ENCODE data around the gene NFATC1. TPM values are rescaled to one million over a fixed set of nuclear protein-coding genes. Genes with fewer than 3 reads are reported as not detected.

Gene NFATC1
- polyA plus RNA-seq, 1 donor from 2014 or later, result 0.37 TPM

DNA sequence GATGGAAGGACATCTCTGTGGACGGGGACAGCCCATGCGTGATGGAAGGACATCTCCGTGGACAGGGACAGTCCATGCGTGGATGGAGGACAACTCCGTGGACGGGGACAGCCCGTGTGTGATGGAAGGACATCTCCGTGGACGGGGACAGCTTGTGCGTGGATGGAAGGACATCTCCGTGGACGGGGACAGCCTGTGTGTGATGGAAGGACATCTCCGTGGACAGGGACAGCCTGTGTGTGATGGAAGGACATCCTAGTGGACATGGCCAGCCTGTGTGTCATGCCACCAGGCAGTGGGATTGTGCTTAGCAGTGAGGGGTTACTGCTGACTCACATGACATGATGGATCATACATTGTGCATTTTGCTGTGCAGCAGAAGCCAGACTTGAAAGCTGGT lies 30.0 kb upstream of the NFATC1 start:
- Histone ChIP-seq H2AFZ (ENCODE audit: low read depth, low read length) (no peak overlapping the region), H3K27me3 (ENCODE audit: insufficient read depth, low read depth, low read length) (no peaks in the 10 kb centered on the region), H3K9me3 (ENCODE audit: low read length) (no peaks in the 10 kb centered on the region), H4K20me1 (ENCODE audit: insufficient read depth) (no peaks in the 10 kb centered on the region), H3K79me2 (replicated peaks; ENCODE audit: insufficient read depth, low read length) (no peaks in the 10 kb centered on the region), H3F3A (ENCODE audit: insufficient read depth, low read length, poor library complexity, severe bottlenecking) (no peaks in the 10 kb centered on the region), H3K4me2 (ENCODE audit: low read length) (no peak overlapping the region), H3K36me3 (ENCODE audit: insufficient read depth, low read length) (peaks cover 11% of the 10 kb centered on the region), H3K9ac (ENCODE audit: low read length) (no peak overlapping the region), H3K27ac (ENCODE audit: low read length) (no peak overlapping the region), H3K4me3 (ENCODE audit: low read length) (no peak overlapping the region), H3K9me2 (ENCODE audit: insufficient read depth, low read length) (no peaks in the 10 kb centered on the region)
- no peak for TF ChIP-seq SMC3 (conservative IDR thresholded peaks at IDR 0.05; ENCODE audit: poor library complexity)
- no peak for TF ChIP-seq MXI1 (conservative IDR thresholded peaks at IDR 0.05; ENCODE audit: poor library complexity, severe bottlenecking)
- no peak for TF ChIP-seq EZH2 (IDR thresholded peaks at IDR 0.05; ENCODE audit: borderline replicate concordance, insufficient read depth, low read length, poor library complexity, severe bottlenecking)
- TF ChIP-seq TAF1 (IDR thresholded peaks at IDR 0.05; ENCODE audit: low read depth), result no peak
- TF ChIP-seq, protein P1, sequence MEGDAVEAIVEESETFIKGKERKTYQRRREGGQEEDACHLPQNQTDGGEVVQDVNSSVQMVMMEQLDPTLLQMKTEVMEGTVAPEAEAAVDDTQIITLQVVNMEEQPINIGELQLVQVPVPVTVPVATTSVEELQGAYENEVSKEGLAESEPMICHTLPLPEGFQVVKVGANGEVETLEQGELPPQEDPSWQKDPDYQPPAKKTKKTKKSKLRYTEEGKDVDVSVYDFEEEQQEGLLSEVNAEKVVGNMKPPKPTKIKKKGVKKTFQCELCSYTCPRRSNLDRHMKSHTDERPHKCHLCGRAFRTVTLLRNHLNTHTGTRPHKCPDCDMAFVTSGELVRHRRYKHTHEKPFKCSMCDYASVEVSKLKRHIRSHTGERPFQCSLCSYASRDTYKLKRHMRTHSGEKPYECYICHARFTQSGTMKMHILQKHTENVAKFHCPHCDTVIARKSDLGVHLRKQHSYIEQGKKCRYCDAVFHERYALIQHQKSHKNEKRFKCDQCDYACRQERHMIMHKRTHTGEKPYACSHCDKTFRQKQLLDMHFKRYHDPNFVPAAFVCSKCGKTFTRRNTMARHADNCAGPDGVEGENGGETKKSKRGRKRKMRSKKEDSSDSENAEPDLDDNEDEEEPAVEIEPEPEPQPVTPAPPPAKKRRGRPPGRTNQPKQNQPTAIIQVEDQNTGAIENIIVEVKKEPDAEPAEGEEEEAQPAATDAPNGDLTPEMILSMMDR (IDR thresholded peaks at IDR 0.05; ENCODE audit: poor library complexity, severe bottlenecking), result no peak
- TF ChIP-seq EP300 (conservative IDR thresholded peaks at IDR 0.05; ENCODE audit: poor library complexity, severe bottlenecking), result no peak
- TF ChIP-seq, protein P2, sequence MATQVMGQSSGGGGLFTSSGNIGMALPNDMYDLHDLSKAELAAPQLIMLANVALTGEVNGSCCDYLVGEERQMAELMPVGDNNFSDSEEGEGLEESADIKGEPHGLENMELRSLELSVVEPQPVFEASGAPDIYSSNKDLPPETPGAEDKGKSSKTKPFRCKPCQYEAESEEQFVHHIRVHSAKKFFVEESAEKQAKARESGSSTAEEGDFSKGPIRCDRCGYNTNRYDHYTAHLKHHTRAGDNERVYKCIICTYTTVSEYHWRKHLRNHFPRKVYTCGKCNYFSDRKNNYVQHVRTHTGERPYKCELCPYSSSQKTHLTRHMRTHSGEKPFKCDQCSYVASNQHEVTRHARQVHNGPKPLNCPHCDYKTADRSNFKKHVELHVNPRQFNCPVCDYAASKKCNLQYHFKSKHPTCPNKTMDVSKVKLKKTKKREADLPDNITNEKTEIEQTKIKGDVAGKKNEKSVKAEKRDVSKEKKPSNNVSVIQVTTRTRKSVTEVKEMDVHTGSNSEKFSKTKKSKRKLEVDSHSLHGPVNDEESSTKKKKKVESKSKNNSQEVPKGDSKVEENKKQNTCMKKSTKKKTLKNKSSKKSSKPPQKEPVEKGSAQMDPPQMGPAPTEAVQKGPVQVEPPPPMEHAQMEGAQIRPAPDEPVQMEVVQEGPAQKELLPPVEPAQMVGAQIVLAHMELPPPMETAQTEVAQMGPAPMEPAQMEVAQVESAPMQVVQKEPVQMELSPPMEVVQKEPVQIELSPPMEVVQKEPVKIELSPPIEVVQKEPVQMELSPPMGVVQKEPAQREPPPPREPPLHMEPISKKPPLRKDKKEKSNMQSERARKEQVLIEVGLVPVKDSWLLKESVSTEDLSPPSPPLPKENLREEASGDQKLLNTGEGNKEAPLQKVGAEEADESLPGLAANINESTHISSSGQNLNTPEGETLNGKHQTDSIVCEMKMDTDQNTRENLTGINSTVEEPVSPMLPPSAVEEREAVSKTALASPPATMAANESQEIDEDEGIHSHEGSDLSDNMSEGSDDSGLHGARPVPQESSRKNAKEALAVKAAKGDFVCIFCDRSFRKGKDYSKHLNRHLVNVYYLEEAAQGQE (IDR thresholded peaks at IDR 0.05; ENCODE audit: borderline replicate concordance), result no peak
- TF ChIP-seq RAD21 (conservative IDR thresholded peaks at IDR 0.05), result no peak
- no peak for TF ChIP-seq POLR2AphosphoS5 (IDR thresholded peaks at IDR 0.05)

- no peak overlapping the region for H3K9ac ChIP-seq (ENCODE audit: low read length)
- H3K4me2 ChIP-seq (ENCODE audit: low read length), result no peak overlapping the region
These were observed 29.3 kb upstream of the NFATC1 start for GRCh38 chr18:79366177-79367094.

More at GRCh38 chr18:79366177-79367094, 29.3 kb upstream of the NFATC1 start:
- Histone ChIP-seq H2AFZ (ENCODE audit: low read depth, low read length) (no peak overlapping the region), H3F3A (ENCODE audit: insufficient read depth, low read length, poor library complexity, severe bottlenecking) (no peaks in the 10 kb centered on the region), H3K27me3 (ENCODE audit: insufficient read depth, low read depth, low read length) (no peaks in the 10 kb centered on the region), H3K27ac (ENCODE audit: low read length) (no peak overlapping the region), H3K36me3 (ENCODE audit: insufficient read depth, low read length) (peaks cover 11% of the 10 kb centered on the region), H3K4me3 (ENCODE audit: low read length) (no peak overlapping the region), H3K9me3 (ENCODE audit: low read length) (no peaks in the 10 kb centered on the region), H3K9me2 (ENCODE audit: insufficient read depth, low read length) (no peaks in the 10 kb centered on the region), H4K20me1 (ENCODE audit: insufficient read depth) (no peaks in the 10 kb centered on the region), H3K79me2 (replicated peaks; ENCODE audit: insufficient read depth, low read length) (no peaks in the 10 kb centered on the region)
- no peak for TF ChIP-seq SMC3 (conservative IDR thresholded peaks at IDR 0.05; ENCODE audit: poor library complexity)
- TF ChIP-seq, protein P2 (IDR thresholded peaks at IDR 0.05; ENCODE audit: borderline replicate concordance), result no peak
- no peak for TF ChIP-seq TAF1 (IDR thresholded peaks at IDR 0.05; ENCODE audit: low read depth)
- TF ChIP-seq MXI1 (conservative IDR thresholded peaks at IDR 0.05; ENCODE audit: poor library complexity, severe bottlenecking), result no peak
